Breast epithelium (tissue), 3 donors: Measurements from ENCODE around the gene UBE2N.

Experiments used
- CTCF ChIP-seq, 3 donors: fragments of 450-650 bp; IDR thresholded peaks; one replicate each; pipeline ENCODE4 v1.5.1; 2016 to 2017; ENCODE audit warnings: antibody characterized with exemption in 3 of 3, mild to moderate bottlenecking in 3 of 3, moderate library complexity in 3 of 3
- POLR2A ChIP-seq: fragments of 450-650 bp; IDR thresholded peaks from one replicate; pipeline ENCODE4 v1.6.1; 2016; ENCODE audit warnings: antibody characterized with exemption, mild to moderate bottlenecking, moderate library complexity
- POLR2AphosphoS5 ChIP-seq, 3 donors: sonication (generic); formaldehyde crosslinking; IDR thresholded peaks; one replicate each; pipeline ENCODE4 v1.6.1; 2017; ENCODE audit warnings: antibody characterized with exemption in 3 of 3

- TF ChIP-seq POLR2AphosphoS5 (IDR thresholded peaks at IDR 0.05), result no peak
- no peak for TF ChIP-seq CTCF (IDR thresholded peaks at IDR 0.05)
- no peak for TF ChIP-seq POLR2A
These were observed 60.4 kb downstream of the UBE2N start for GRCh38 chr12:93381161-93381975.
